CD4-positive, alpha-beta T cell treated with Interleukin-10 for 1 hour (primary cell): ENCODE data around the gene ERVW-1.

Experiments
- DNase-seq: peaks from one replicate; pipeline ENCODE4 v3.0.0-alpha.2; 2020

Gene ERVW-1

DNA sequence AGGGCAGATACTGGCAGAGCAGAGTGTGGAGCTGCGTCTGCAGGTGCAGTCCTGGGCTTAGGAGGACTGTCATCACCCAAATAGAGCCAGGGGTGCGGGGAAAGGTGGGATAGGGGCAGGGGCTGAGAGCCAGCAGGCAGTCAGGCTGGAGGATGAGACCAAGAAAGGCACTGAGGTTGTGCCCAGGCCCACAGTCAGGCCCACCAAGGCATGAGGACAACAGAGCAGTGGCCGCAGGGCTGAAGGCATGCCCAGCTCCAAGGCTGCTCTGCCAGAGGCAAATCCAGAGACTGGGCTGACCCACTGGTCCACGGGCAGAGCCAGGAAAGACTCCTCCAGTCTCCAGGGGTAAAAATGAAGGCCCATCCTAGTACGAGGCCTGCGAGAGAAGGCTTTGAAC is 54.8 kb downstream of the ERVW-1 start:
- no peak for DNase-seq

DNA sequence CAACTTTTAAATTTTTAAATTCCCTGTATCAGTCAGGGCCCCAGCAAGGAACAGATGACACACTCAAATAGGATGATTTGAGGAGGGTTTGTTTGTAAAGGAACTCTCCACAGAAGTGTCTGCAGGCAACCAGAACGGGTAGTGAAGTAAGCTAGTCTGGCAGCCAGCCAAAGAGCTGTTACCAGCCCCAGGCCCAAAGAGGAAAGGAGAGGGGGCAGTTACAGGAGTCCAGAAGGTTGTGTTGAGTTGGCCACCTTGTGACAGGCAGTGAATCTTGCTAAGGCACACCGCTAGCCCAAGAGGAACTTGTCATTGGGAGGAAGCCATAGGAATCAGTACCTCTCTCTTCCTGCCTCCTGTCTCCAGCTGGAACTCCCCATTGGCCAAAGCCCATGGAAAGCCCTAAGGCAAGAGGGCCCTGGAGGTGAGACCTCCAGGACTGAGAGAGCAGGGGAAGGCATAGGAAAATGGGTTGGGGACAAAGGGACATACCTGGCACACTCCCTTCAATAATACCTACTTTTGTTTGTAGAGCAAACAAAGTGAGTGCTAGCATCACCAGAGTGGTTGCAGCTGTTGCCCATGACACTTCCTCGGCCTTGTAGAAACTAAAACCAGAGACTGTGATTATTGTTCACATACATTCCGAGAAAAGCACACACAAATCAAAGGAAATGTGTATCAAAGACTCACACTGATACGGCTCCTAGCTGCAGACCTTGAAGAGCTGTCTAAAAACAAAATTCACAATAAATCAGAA is 55.9 kb downstream of the ERVW-1 start:
- no peak for DNase-seq
